ENCODE measurements around the gene PCDH18. TPM values are rescaled to one million over a fixed set of nuclear protein-coding genes. Genes with fewer than 3 reads are reported as not detected.
A peak's percentile ranks its signal among the peaks of the same experiment; 100 is the strongest.
"Not testable (repeated sequence)": the region's sequence is repeated elsewhere in the genome, so short reads cannot be mapped to it uniquely, and the experiment has no call there.

The PCDH18 gene
- total RNA-seq, 1 donor from 2014 or later, result 23.7 TPM

- no peak for DNase-seq (ENCODE audit: low spot score)
Observed at GRCh38 chr4:137531168-137531985, 917 bp downstream of the PCDH18 start.

- no peak for DNase-seq (ENCODE audit: low spot score)
Observed at GRCh38 chr4:137530176-137530575, 2.1 kb downstream of the PCDH18 start.

GRCh38 chr4:137529432-137529831, 2.9 kb downstream of the PCDH18 start:
- no peak for DNase-seq (ENCODE audit: low spot score)

GRCh38 chr4:137528673-137529072, 3.6 kb downstream of the PCDH18 start:
- no peak for DNase-seq (ENCODE audit: low spot score)

- no peak for DNase-seq (ENCODE audit: low spot score)
Observed at GRCh38 chr4:137526681-137527080, 5.6 kb downstream of the PCDH18 start.

GRCh38 chr4:137524725-137525369, 7.4 kb downstream of the PCDH18 start:
- no peak for DNase-seq (ENCODE audit: low spot score)

- no peak for DNase-seq (ENCODE audit: low spot score)
Observed at GRCh38 chr4:137523329-137523728, 9.0 kb downstream of the PCDH18 start.

- no peak for DNase-seq (ENCODE audit: low spot score)
Observed at GRCh38 chr4:137521053-137521452, 11.2 kb downstream of the PCDH18 start.

- DNase-seq (ENCODE audit: low spot score), result no peak
Observed at GRCh38 chr4:137519406-137519805, 12.9 kb downstream of the PCDH18 start.

GRCh38 chr4:137517323-137517722, 15.0 kb downstream of the PCDH18 start:
- DNase-seq (ENCODE audit: low spot score), result not testable (repeated sequence)

GRCh38 chr4:137514406-137515111, 17.7 kb downstream of the PCDH18 start:
- DNase-seq (ENCODE audit: low spot score), result no peak

GRCh38 chr4:137510557-137511265, 21.6 kb downstream of the PCDH18 start:
- no peak for DNase-seq (ENCODE audit: low spot score)

- no peak for DNase-seq (ENCODE audit: low spot score)
Observed at GRCh38 chr4:137509855-137510282, 22.4 kb downstream of the PCDH18 start.

- no peak for DNase-seq (ENCODE audit: low spot score)
Observed at GRCh38 chr4:137502339-137503129, 29.8 kb downstream of the PCDH18 start.

GRCh38 chr4:137496267-137496666, 36.0 kb downstream of the PCDH18 start:
- not testable (repeated sequence) for DNase-seq (ENCODE audit: low spot score)

- DNase-seq (ENCODE audit: low spot score), result no peak
Observed at GRCh38 chr4:137495578-137495977, 36.7 kb downstream of the PCDH18 start.

- DNase-seq (ENCODE audit: low spot score), result not testable (repeated sequence)
Observed at GRCh38 chr4:137483313-137483959, 48.9 kb downstream of the PCDH18 start.

- DNase-seq (ENCODE audit: low spot score), result not testable (repeated sequence)
Observed at GRCh38 chr4:137479657-137480056, 52.6 kb downstream of the PCDH18 start.

GRCh38 chr4:137476345-137476744, 55.9 kb downstream of the PCDH18 start:
- DNase-seq (ENCODE audit: low spot score), result no peak

GRCh38 chr4:137474711-137475301, 57.5 kb downstream of the PCDH18 start:
- DNase-seq (ENCODE audit: low spot score), result peak; percentile 25

All from mucosa of gallbladder (tissue), 1 donor.